NCI-H1048 (cell line): ENCODE data around the gene PDGFRB.

ENCODE experiments used
- DNase-seq: peaks from one replicate; lab custom pipeline; 2025; lab: John Stamatoyannopoulos, UW

Gene PDGFRB

DNA sequence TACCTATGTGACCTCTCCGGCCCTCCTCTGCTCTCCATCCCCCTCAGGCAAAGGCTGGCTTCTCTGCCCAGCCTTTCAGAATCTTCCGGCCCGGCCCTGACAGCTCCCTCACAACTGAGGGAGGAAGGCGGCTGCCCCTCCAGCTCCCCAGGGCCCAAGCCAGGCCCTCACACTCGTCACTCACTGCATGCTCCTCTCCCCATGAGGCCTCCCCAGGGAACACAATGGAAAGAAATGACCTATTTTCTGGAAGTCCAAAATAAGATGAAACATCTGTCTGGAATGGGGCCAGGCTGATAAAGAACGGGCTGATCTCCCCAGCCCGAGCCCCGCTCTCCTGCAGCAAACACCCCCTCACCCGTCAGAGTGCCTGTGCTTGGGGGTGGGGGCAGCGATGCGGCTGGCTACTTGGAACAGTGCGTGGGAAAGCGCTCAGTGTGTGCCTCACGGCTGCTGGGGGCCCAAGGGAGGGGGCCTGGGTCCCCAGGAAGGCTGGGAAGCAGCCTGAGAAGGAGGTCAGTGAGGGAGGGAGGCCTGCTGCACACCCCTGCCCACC, 11.3 kb downstream of the PDGFRB start:
- DNase-seq = no peak

DNA sequence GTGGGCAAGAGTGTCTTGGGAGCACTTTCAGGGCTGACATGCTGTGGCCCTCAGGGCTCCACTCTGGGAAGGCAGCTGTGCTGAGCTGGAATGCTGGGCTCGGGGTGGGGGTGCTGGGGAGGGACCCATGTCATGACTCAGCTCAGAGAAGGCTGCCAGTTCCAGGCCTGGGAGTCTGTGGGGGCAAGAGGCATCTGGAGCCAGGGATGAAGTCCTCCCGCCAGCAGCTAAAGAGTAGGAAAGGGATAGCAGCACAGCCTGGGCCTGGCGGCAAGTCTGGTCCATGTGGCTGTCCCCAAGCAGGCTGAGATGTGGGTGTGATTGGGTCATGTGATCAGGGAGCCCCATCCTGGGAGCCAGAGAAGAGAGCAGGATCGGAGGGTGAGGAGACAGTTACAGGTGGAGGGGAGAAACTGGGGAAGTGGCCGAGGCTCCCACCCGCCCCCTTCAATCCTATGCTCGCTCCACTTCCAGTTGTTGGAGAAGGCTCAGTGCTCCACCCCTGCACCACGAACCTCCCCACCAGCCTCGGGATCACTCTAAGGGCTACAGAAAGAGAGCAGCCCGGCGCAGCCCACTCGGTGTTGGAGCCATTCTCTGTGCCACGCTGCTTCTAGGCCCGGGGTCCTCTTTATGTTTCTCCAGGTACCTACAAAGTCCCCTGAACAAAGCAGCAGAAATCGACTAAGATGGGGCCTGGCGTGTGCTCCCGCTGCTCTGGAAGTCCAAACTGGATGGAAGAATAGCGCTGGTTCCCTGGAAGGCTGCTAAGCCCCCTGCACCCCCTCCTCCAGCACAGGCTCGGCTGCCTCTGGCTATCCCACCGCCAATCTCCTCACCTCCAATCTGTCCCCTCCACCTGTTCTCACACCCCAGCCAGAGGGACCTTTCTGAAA, 12.0 kb downstream of the PDGFRB start:
- DNase-seq = no peak

DNA sequence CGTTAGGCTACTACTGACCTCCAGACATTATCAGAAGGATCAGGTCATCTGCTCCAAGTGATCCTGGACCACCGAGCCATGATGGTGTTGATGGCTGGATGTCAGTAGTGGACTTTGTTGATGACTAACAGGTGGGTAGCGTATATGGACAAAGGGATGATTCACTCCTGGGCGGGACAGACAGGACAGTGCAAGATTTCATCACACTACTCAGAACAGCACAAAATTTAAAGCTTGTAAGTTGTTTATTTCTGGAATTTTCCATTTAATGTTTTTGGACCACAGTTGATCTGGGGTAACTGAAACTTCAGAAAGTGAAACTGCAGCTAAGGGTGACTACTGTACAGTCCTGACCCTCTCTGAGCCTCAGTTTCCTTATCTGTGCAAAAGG, 12.7 kb downstream of the PDGFRB start:
- DNase-seq = no peak

DNA sequence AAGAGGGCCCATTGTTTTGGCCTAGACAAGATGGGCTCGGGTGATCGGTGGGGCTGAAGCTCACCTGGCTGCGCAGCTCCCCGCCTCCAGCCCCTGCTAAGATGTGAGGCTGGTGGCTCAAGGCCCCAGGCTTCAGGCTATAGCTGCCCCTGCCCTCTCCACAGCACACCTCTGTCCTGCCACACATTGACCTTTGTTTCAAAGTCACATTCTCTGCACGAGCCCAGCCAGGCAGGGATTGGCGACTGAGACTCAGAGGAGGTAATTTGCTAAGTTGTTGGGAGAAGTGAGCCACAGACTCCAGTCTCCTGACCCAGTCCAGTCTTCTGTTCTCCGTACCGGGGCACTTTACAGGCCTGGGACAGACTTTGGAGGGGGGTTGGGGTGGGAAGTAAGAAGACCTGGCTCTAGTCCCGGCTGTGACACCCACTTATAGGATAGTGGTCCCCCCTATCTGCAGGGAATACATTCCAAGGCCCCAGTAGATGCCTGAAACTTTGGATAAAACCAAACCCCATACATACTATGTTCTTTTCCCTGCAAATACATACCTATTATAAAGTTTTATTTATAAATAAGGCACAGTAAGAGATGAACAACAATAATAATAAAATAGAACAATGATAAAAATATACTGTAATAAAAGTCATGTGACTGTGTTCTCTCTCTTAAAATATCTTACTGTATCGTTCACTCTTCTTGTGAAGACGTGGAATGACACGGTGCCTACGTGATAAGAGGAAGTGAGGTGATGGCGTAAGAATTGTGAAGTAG, 13.3 kb downstream of the PDGFRB start:
- no peak for DNase-seq

DNA sequence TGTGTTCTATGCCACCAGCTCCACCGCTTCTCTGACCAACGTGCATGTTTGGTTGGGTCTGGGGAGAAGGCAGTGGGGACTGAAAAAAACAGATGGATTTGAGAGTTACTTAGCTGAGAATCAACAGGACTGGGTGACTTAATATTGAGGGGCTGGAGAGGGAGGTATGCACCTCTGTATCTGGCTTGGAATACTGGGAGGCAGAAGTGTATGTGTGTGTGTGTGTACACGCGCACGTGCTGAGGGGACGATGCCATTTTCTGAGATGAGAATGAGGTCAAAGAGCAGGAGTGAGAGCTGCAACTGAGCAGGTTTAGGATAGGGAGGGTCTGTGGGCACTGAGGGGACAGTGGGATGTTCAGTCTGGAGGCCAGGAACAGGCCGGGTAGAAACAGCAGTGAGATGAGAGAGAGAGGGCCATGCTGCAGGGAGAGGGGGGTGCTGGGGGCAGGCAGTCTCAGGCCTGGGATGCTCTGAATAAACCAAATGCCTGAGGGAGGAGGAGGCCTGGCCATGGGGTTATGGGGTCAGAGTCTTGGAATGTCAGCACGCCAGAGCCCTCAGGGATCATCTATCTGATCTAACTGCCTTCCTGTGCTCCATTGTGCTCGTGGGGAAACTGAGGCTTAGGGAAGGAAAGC, 14.0 kb downstream of the PDGFRB start:
- DNase-seq = no peak

DNA sequence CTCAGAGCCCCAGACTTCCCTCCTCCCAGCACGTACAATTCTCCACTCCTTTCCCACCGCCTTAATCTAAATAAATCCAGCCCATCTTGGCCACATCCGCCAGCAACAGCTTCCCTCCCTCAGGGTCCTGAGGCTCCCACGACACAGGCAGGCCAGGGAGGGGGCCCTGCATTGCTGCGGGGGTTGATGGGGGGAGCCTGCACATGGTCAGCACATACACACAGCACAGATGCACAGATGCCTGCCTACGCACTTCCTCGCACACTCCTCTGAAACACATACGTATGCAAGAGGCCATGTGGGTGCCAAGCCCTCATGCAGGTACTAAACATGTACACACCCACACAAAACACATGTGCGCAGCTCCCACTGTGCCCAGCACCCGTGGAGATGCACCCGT, 14.8 kb downstream of the PDGFRB start:
- DNase-seq = no peak

DNA sequence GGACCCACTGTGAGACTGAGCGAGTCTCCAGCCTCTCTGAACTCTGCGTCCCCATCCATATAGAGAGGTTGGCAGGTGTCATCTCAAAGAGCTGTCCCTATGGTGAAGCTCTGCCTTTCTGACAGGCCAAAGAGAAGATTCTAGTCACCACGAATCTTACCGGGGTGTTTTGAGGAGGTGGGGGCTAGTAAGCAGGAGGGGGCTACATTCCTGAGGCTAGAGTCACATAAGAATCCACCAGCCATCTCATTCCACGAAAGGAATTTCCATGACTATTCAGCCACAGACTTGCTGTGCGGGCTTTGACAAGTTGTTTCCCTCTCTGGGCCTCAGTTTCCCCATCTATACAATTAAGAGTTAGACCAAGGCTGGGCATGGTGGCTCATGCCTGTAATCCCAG, 16.3 kb downstream of the PDGFRB start:
- DNase-seq = no peak

DNA sequence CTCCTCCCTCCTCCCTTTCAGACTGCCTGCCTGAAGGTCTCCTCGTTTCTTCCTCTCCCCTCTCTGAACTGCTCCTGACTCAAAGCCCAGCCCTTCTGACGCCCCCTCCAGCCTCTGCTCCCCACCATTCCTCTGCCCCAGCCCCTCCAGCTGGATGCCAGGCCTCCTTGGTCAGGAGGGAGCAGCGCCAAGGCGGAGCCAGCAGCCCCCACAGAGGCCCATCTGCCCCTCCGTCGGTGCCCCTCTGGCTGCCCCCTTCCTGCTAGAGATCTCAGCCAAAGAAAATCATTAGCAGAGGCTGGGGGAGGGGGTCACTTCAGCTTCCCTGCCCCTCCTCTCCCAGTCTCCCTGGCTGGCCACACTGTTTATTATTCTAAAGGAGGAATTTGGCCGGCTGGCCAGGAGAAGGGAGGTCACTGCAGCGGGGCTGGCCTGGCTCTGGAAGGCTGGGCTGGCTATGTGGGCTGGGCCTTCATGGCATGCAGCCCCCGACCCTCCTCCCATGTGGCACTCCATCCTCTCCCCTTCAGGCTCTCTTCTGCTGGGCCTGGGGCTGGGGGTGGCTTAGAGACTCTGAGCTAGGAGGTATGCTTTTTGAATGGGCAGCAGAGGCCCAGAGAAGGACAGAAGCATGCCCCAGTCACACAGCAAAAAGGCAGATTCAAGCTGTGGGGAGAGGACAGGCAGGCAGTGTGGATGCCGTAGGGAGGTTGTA, 16.9 kb downstream of the PDGFRB start:
- no peak for DNase-seq

DNA sequence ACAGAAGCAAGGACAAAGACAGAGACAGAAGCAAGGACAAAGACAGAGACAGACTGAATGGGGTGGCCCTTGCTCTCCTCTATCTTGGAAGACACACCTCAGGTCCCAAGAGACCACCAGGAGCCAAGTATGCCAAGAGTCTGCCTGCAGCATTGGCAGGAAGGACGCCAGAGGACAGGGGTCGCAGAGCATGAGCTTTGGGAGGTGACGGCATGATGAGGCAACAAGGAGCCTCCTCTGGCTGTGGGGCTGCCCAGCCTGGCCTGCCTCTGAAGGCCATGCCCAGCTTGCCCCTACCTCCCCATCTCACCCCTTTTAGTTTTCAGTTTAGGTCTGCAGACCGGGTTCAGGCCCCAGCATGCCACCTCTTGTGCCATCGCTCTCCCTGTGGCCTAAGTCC, 17.6 kb downstream of the PDGFRB start:
- no peak for DNase-seq

DNA sequence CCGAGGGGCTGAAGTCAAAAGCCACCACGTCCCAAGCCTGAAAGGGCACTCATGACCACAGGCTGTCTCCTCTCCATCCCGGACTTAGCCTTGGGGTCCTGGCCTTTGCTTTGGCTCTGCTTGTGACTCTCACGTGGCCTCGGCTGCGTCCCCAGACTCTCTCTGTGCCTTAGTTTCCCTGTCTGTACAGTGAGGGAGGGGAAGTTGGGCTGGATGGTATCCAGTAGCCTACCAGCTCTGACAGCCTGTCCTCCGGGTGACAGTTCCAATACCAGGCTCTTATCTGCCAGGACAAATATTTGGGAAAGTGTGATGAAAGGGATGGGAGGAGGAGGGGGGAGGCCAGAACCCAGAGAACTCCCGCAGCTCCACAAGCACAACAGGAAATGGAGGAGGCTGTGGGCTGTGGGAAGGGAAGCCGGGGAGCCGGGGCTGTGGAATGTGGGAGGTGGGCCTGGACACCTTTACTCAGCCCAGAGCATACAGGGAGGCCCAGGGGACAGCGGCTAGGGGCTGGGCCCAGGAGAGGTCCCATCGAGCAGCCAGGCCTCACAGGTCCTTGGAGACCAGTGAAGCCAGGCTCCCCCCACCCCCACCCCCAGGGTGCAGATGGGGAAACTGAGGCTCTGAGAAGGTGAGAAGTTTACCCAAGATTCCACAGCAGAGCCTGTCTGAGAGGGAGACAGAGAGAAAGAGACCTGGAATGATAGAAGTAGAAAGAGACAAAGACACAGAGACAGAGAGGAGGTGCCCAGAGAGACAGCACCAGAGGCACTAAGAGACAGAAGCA, 18.3 kb downstream of the PDGFRB start:
- no peak for DNase-seq

DNA sequence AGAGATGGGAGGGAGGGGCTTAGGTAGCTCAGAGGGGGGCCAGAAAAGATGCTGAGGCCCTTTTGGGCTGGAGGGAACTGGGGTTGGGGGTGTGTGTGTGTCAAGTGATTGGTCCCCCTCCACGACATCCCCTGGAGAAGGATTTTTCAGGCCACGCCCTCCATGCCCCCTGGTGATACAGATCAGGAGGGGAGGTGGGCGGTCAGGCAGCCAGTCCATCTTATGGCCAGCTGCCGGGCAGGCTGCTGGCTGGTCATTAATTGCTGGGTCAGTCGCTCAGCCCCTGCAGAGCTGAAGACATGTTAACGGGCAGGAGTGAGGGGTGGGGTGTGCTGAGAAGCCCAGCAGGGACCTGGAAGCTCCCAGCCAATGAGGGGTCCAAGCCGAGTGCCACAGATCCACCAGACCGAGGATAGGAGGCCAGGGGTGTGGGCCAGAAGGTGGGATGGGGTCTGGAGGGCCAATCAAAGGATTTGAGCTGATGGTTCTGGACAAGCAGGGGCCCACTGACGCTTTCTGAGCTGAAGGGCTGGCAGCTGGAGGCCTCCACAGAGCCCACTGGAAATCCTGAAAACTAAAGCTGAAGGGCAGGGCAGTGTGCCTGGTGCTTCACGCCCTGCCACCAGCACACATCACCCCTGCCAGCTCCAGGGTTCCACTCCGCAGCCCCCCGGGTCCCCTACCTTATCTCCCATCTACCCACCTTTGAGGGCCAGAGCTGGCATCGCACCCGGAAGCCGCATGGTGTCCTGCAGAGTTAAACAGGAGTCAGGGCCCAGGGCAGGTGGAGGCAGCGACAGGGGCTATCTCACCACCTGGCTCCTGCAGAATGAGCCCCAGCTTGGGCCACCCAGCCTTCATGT, 19.1 kb downstream of the PDGFRB start:
- no peak for DNase-seq

DNA sequence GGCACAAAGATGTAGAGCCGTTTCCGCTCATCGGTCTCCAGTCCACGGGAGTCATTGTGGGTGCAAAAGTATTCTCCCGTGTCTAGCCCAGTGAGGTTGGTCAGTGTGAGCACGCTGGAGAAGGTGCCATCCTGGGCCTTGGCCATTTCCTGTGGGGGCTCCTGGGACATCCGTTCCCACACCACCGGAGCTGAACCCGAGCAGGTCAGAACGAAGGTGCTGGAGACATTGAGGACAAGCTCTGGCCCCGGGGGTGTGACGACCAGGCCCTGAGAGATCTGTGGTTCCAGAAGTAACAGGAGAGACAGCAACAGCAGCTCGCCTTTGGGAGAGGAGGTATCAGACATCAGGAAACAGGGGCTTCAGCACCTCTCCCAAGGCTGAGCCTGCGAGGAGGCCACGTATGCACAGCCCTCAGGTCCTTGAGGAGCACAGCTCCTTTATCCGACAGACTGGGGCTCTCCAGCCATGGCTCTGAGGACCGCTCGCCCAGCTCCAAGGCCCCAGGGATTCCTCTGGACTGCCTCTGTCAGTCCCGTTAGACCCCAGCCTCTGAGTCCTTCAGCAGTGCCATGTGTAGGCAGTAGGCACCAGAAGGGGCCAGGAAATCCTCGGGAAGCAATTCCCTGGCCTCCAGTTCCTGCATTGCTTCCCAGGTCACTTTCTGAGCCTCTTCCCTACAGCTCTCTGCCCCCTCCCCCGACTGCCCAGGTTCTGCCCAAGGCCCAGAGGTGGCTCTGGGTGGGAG, 19.9 kb downstream of the PDGFRB start:
- no peak for DNase-seq

DNA sequence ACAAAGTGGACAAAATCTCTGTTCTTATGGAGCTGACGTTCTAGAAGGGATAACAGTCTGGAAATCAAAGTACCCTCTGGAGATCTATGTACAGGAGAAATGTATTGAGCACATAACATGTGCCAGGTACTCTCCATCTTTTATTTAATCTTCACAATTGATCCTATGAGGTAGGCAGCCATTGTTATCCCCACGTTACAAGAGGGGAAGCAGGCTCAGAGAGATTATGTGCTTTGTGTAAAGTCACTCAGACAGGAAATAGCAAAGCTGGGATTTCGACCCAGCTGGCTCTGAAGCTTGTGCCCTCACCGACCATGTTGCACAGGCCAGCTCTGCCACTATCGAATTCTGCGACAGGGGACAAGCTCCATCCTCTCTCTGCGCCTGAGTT, 21.5 kb downstream of the PDGFRB start:
- no peak for DNase-seq

DNA sequence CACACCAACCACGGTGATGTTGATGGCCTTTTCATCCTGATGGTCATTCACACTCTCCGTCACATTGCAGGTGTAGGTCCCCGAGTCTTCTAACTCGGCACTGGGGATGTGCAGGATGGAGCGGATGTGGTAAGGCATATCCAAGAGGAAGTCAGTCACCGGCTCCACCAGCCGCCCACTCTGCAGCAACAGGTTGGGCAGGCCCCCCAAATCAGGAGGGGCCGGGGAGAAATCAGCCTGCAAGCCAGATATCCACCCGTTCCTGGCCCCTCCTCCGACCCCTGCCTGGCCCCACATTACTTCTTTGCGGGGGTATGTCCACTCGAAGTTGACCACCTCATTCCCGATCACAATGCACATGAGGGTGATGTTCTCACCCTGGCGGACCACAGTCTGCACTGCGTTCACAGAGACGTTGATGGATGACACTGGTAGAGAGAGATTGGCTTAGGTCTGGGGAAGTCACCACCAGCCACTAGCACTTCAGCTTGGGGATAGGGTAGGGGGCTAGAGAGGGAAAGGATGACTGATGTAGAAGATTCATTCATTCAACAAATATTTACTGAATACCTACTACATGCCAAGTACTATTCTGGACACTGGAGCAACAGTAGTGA, 22.0 kb downstream of the PDGFRB start:
- no peak for DNase-seq

DNA sequence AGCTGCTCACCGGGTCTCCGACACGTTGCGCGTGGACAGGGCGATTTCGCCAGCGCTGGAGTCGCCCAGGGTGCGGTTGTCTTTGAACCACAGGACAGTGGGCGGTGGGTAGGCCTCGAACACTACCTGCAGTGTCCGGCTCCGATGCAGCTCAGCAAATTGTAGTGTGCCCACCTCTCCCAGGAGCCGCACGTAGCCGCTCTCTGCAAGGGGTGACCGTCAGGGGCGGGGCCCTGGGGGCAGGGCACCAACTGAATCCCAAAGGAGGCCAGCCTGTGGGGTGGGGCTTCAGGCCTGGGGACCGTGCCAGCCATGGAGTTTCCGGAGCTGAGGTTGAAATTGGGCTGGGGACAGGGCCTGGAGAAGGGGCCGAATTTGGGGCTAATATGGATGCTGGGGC, 22.9 kb downstream of the PDGFRB start:
- no peak for DNase-seq

DNA sequence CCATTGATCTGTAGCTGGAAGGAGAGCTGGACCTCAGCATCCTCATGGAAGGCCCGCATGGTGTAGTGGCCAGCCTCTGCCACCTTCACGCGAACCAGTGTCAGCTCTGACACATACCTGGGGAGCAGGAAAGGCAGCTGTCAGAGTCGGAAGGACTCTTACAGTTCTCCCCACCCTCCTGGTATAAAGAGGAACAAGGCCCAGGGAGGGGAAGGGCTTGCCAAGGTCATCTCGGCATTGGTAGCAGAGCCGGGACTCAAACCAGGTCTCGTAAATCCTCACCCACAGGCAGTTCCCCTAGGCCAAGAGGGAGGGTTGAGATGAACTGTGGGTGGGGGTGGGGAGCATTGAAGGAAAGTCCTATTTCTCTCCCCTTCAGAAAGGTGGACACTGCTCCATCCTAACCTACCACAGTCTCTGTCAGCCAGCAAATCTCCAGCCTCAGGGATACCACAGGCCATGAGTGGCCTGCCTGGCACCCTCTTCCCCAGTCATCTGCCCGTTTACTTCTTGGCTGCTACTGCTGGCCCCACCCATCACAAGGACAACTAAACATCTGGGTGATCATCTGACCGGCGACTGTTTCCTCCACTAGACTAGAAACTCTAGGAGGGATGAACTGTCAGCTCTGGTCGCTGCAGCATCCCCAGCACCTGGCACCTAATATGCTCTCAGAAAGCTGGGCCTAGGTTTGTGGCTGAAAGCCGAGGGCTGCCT, 23.5 kb downstream of the PDGFRB start:
- DNase-seq = no peak

DNA sequence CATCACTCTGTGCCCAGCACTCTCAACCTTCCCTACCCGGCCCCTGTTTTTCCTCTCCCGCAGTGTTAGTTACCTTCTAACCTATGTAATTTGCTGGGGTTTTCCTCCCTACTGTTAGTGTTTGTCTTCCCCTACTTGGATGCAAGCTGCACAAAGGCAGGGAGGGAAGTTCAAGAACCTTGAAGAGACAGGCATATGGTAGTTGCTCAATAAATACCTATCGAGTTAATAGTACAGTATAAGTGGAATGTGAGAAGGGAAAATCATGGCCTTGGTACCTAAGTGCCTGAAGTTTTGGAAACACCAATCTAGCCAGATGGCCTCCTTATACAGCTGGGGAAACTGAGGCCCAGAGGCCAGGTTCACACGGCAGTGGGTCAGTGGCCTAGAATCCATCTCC, 24.2 kb downstream of the PDGFRB start:
- DNase-seq = no peak

DNA sequence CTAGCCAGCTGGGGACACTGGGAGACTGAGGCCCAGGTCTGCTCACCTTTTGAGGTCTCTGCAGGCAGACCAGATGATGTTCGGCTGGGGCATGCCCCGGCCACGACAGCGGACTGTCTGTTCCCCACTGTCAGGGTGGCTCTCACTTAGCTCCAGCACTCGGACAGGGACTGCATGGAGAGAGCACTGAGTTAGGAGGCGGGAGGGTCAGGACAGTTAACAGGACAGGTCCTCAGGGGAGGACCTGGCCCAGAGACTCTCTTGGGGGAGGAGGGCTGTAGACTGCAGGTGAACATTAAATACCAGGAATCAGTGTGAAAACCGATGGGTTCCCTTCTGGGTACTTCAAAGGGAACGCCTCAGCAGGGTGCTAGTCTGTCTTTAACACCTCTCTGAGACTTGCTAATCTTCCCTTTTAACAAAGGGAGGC, 25.1 kb downstream of the PDGFRB start:
- no peak for DNase-seq
